Neural progenitor cell (in vitro differentiated cells): ENCODE results near the gene URGCP.

ENCODE experiments used
- EZH2 ChIP-seq: fragments of 200-600 bp; sonication (generic); IDR thresholded peaks from 2 replicates; pipeline ENCODE4 v1.6.1; 2017; ENCODE audit warnings: antibody characterized with exemption, mild to moderate bottlenecking, moderate library complexity
- EZH2phosphoT487 ChIP-seq: fragments of 200-600 bp; sonication (generic); IDR thresholded peaks from 2 replicates; pipeline ENCODE4 v1.6.1; 2017; ENCODE audit warnings: antibody characterized with exemption
- TF ChIP-seq, protein P1 (sequence below): fragments of 200-600 bp; sonication (generic); IDR thresholded peaks from 2 replicates; pipeline ENCODE4 v1.5.1; 2017; ENCODE audit warnings: antibody characterized with exemption, mild to moderate bottlenecking

DNA sequence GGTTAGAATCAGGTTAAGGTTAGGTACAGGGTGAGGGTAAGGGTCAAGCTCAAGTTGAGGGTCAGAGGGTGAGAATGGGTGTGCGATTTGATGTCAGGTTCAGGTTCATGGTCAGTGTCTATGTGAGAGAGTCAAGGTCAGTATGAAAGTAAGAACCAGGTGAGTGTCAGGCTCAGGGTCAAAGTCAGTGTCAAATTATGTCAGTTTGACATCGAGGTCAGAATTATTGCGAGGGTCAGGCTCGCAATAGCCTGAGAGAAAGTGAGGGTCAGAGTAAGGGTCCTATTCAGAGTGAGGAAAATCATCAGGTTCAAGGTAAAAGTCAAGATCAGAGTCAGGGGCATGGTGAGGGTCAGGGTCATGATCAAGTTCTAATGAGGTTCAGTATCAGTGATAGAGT is 50.1 kb downstream of the URGCP start:
- TF ChIP-seq, protein P1, sequence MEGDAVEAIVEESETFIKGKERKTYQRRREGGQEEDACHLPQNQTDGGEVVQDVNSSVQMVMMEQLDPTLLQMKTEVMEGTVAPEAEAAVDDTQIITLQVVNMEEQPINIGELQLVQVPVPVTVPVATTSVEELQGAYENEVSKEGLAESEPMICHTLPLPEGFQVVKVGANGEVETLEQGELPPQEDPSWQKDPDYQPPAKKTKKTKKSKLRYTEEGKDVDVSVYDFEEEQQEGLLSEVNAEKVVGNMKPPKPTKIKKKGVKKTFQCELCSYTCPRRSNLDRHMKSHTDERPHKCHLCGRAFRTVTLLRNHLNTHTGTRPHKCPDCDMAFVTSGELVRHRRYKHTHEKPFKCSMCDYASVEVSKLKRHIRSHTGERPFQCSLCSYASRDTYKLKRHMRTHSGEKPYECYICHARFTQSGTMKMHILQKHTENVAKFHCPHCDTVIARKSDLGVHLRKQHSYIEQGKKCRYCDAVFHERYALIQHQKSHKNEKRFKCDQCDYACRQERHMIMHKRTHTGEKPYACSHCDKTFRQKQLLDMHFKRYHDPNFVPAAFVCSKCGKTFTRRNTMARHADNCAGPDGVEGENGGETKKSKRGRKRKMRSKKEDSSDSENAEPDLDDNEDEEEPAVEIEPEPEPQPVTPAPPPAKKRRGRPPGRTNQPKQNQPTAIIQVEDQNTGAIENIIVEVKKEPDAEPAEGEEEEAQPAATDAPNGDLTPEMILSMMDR: no peak
- TF ChIP-seq EZH2 (no peak), EZH2phosphoT487 (no peak)
